ENCODE results near the gene TBL3.
A peak's percentile ranks its signal among the peaks of the same experiment; 100 is the strongest.

- no peak for TF ChIP-seq POLR2A (IDR thresholded peaks at IDR 0.05)
- TF ChIP-seq CTCF (IDR thresholded peaks at IDR 0.05), result peak in 3 of 4 donors; percentile 9 to 25 (median 12)
Measured at GRCh38 chr16:2016407-2016922, 44.6 kb downstream of the TBL3 start.

Measured in right lobe of liver (tissue), 4 donors.